A549 (cell line): ENCODE measurements around the gene CLEC20A. TPM values are rescaled to one million over a fixed set of nuclear protein-coding genes. Genes with fewer than 3 reads are reported as not detected.

Experiments
- ATAC-seq, 2 experiments: fragments of 200-7000 bp in 1 of 2; fragments of >200 bp in 1 of 2; cut with Nextera tagmentation in 1 of 2; cut with Tn5 transposase in 1 of 2; 3 replicates each; pipeline versions ENCODE4 v1.8.0 to v1.9.1; 2018 to 2020; ENCODE audit warnings: mild to moderate bottlenecking in 1 of 2, moderate library complexity in 1 of 2
- CTCF ChIA-PET: fragments of 300-600 bp; sonication (Branson Sonifier 250); formaldehyde crosslinking; extraction: SDS; loops from one replicate; lab custom pipeline; 2021; ENCODE audit warnings: antibody characterized with exemption, inconsistent platforms; lab: Yijun Ruan, JAX
- POLR2A ChIA-PET: fragments of 350-600 bp; formaldehyde crosslinking; extraction: SDS; loops from one replicate; lab custom pipeline; 2021; ENCODE audit warnings: antibody characterized with exemption, inconsistent platforms; lab: Yijun Ruan, JAX
- DNase-seq, 2 experiments: peaks; one replicate each; pipeline versions ENCODE4 v3.0.0 to v3.0.0-alpha.2; 2011 to 2016; ENCODE audit warnings: low read depth in 1 of 2, low spot score in 1 of 2
- FAIRE-seq: peaks from 2 replicates; lab custom pipeline; 2011; peaks lifted over from hg19 to GRCh38; lab: Jason Lieb, UNC
- H3K27ac ChIP-seq, 2 experiments: fragments of >200 bp; sonication (Bioruptor Twin); formaldehyde crosslinking; 3 replicates each; pipeline ENCODE4 v1.5.1; 2016 to 2017
- H3K4me1 ChIP-seq: fragments of >200 bp; sonication (Bioruptor Twin); formaldehyde crosslinking; 3 replicates; pipeline ENCODE4 v1.6.1; 2016
- H3K4me2 ChIP-seq: fragments of >200 bp; sonication (Bioruptor Twin); formaldehyde crosslinking; 3 replicates; pipeline ENCODE4 v1.6.1; 2016
- H3K4me3 ChIP-seq: fragments of >200 bp; sonication (Bioruptor Twin); formaldehyde crosslinking; 3 replicates; pipeline ENCODE4 v1.5.1; 2016
- H3K9me3 ChIP-seq: fragments of >200 bp; sonication (Bioruptor Twin); formaldehyde crosslinking; 3 replicates; pipeline ENCODE4 v1.6.1; 2016
- ATOH8 ChIP-seq: fragments of 250-450 bp; sonication (Bioruptor Pico); IDR thresholded peaks from 2 replicates; pipeline ENCODE4 v1.5.0; 2020; ENCODE audit warnings: low read depth, mild to moderate bottlenecking, moderate library complexity
- BCL3 ChIP-seq: fragments of >200 bp; sonication (Bioruptor Twin); formaldehyde crosslinking; IDR thresholded peaks from 3 replicates; pipeline ENCODE4 v1.6.1; 2016
- CTCF ChIP-seq: fragments of >200 bp; sonication (Bioruptor Twin); formaldehyde crosslinking; IDR thresholded peaks from 3 replicates; pipeline ENCODE4 v1.5.1; 2016
- EHF ChIP-seq: fragments of 250-450 bp; sonication (Bioruptor Pico); IDR thresholded peaks from 2 replicates; pipeline ENCODE4 v1.5.0; 2020; ENCODE audit warnings: mild to moderate bottlenecking
- HDAC2 ChIP-seq: fragments of 200-600 bp; sonication (generic); IDR thresholded peaks from 2 replicates; pipeline ENCODE4 v1.6.1; 2016
- HEYL ChIP-seq: fragments of 250-450 bp; sonication (Bioruptor Pico); IDR thresholded peaks from 2 replicates; pipeline ENCODE4 v1.8.0; 2021; ENCODE audit warnings: mild to moderate bottlenecking, moderate library complexity
- HOXB13 ChIP-seq: fragments of 250-450 bp; sonication (Bioruptor Pico); IDR thresholded peaks from 2 replicates; pipeline ENCODE4 v1.5.0; 2020; ENCODE audit warnings: low read depth, mild to moderate bottlenecking, moderate library complexity
- JUN ChIP-seq, 2 experiments: fragments of >200 bp; sonication (Bioruptor Twin); formaldehyde crosslinking; IDR thresholded peaks; 2 replicates in 1 of 2; 3 replicates in 1 of 2; pipeline ENCODE4 v1.6.1; 2016 to 2017
- NFE2L2 ChIP-seq: fragments of 150-350 bp; conservative IDR thresholded peaks from 2 replicates; pipeline ENCODE4 v1.6.1; 2014; ENCODE audit warnings: low read length
- NPAS2 ChIP-seq: fragments of 250-450 bp; sonication (Bioruptor Pico); IDR thresholded peaks from 2 replicates; pipeline ENCODE4 v1.8.0; 2022; ENCODE audit warnings: mild to moderate bottlenecking, moderate library complexity, borderline replicate concordance
- RAD21 ChIP-seq, 2 experiments: fragments of >200 bp in 1 of 2; sonication (Bioruptor Twin) in 1 of 2; formaldehyde crosslinking in 1 of 2; IDR thresholded peaks in 1 of 2; conservative IDR thresholded peaks in 1 of 2; 2 replicates in 1 of 2; 3 replicates in 1 of 2; pipeline ENCODE4 v1.6.1; 2012 to 2018; ENCODE audit warnings: inconsistent platforms in 1 of 2
- TFCP2L1 ChIP-seq: fragments of 250-450 bp; sonication (Bioruptor Pico); IDR thresholded peaks from 2 replicates; pipeline ENCODE4 v1.5.0; 2021; ENCODE audit warnings: mild to moderate bottlenecking
- USF2 ChIP-seq: fragments of 450-650 bp; IDR thresholded peaks from 2 replicates; pipeline ENCODE4 v1.6.1; 2014; ENCODE audit warnings: antibody characterized with exemption
- polyA plus RNA-seq, 4 experiments: library from polyadenylated mRNA; depleted of rRNA in 3 of 4; stranded (reverse); fragments of >200 nt; fragmentation: RNase III in 1 of 4; extraction: RNeasy Plus Mini Kit Qiagen cat#74134 plus additional on column Dnase treatment in 1 of 4; gene quantifications; 2 replicates in 3 of 4; 3 replicates in 1 of 4; pipeline ENCODE4 v1.2.3, GENCODE V29; 2011 to 2017
- TF ChIP-seq, protein P1 (sequence below): IDR thresholded peaks from 2 replicates; pipeline ENCODE4 v1.6.1; 2012
- TF ChIP-seq, protein P2 (sequence below): fragments of 250-450 bp; sonication (Bioruptor Pico); IDR thresholded peaks from 2 replicates; pipeline ENCODE4 v1.5.0; 2021; ENCODE audit warnings: mild to moderate bottlenecking, moderate library complexity, borderline replicate concordance

CLEC20A gene
- polyA plus RNA-seq, 2 of the 4 experiments (the other 2 are of a cell fraction) = not detected

DNA sequence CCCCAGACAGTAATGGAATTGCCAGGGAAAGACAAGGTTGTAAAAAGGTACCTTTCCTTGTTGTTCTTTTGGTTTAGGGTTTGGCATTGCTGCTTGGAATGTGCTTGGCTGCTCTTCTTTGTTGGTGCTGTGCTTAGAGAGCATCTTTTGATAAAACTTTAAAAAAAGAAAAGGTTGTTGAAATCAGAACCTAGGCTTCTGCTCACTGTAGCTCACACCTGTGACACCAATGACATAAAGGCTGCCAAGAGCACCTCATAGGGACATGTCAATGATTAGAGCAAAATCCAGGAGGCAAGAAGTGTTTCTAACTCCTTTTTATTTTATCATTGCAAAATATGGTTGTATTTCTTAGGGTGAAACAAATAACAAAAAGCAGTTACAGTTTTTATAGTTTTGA is 28.9 kb downstream of the CLEC20A start:
- H3K4me1 ChIP-seq = no peaks in the 10 kb centered on the region
- H3K4me3 ChIP-seq = no peak overlapping the region
- DNase-seq = no peak
- ATAC-seq = no peak
- ChIA-PET POLR2A (no interaction called here), CTCF (no interaction called here)
- H3K27ac ChIP-seq = no peak overlapping the region
- no peaks in the 10 kb centered on the region for H3K9me3 ChIP-seq
- no peak overlapping the region for H3K4me2 ChIP-seq
- TF ChIP-seq ATOH8 (CRISPR knock-in tag) = no peak
- TF ChIP-seq HEYL = no peak
- TF ChIP-seq HOXB13 = no peak
- TF ChIP-seq, protein P1, sequence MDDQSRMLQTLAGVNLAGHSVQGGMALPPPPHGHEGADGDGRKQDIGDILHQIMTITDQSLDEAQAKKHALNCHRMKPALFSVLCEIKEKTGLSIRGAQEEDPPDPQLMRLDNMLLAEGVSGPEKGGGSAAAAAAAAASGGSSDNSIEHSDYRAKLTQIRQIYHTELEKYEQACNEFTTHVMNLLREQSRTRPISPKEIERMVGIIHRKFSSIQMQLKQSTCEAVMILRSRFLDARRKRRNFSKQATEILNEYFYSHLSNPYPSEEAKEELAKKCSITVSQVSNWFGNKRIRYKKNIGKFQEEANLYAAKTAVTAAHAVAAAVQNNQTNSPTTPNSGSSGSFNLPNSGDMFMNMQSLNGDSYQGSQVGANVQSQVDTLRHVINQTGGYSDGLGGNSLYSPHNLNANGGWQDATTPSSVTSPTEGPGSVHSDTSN = no peak
- TF ChIP-seq NPAS2 (CRISPR knock-in tag) = no peak
- no peak for FAIRE-seq

- H3K27ac ChIP-seq = no peak overlapping the region
- no peak for TF ChIP-seq TFCP2L1 (CRISPR knock-in tag)
- no peak for TF ChIP-seq NFE2L2
- TF ChIP-seq, protein P2, sequence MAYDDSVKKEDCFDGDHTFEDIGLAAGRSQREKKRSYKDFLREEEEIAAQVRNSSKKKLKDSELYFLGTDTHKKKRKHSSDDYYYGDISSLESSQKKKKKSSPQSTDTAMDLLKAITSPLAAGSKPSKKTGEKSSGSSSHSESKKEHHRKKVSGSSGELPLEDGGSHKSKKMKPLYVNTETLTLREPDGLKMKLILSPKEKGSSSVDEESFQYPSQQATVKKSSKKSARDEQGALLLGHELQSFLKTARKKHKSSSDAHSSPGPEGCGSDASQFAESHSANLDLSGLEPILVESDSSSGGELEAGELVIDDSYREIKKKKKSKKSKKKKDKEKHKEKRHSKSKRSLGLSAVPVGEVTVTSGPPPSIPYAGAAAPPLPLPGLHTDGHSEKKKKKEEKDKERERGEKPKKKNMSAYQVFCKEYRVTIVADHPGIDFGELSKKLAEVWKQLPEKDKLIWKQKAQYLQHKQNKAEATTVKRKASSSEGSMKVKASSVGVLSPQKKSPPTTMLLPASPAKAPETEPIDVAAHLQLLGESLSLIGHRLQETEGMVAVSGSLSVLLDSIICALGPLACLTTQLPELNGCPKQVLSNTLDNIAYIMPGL (CRISPR knock-in tag) = no peak
- no peak for TF ChIP-seq HDAC2
- no peak for TF ChIP-seq CTCF
- no peak for TF ChIP-seq BCL3
- TF ChIP-seq RAD21 (conservative IDR thresholded peaks at IDR 0.05 in 1 of 2, IDR thresholded peaks at IDR 0.05 in 1 of 2) = no peak
- TF ChIP-seq, protein P1 = no peak
- TF ChIP-seq EHF = no peak
- FAIRE-seq = no peak
- H3K4me3 ChIP-seq = no peak overlapping the region
- CTCF ChIA-PET = interaction anchor here (0.8 kb wide), 1 partner anchor 166 kb away, joined by 3 read pairs; no protein-coding TSS in a partner anchor
- H3K9me3 ChIP-seq = no peaks in the 10 kb centered on the region
- H3K4me1 ChIP-seq = no peaks in the 10 kb centered on the region
- no peak for DNase-seq
- H3K4me2 ChIP-seq = no peak overlapping the region
- POLR2A ChIA-PET = no interaction called here
- no peak for ATAC-seq
Observed at GRCh38 chr1:178465011-178465410, 31.8 kb downstream of the CLEC20A start.

DNA sequence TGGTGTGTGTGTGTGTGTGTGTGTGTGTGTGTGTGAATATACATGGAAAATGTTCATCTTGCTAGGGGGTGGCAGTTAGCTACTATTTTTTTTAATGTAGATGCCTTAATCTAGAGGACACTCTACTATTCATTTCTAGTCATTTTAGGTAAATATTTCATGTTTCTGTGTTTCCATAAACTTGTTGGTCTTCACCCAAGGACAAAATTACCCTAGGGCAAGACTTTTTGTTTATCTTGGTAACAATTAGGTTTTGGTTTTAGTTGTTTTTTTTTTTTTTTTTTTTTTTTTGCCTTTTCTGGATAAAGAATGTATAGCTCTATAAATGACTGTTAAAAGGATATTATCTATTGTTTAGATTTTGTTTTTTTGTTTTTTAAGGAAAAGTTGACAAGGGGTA is 32.2 kb downstream of the CLEC20A start:
- no peaks in the 10 kb centered on the region for H3K4me1 ChIP-seq
- ATAC-seq (no peak), DNase-seq (no peak), FAIRE-seq (no peak)
- no peak overlapping the region for H3K4me3 ChIP-seq
- H3K27ac ChIP-seq = no peak overlapping the region
- no peaks in the 10 kb centered on the region for H3K9me3 ChIP-seq
- ChIA-PET CTCF (interaction anchor here (0.7 to 1.0 kb wide), 3 partner anchors 33 to 215 kb away, joined by 3 to 4 read pairs (median 3); no protein-coding TSS in a partner anchor), POLR2A (no interaction called here)
- no peak overlapping the region for H3K4me2 ChIP-seq
- TF ChIP-seq JUN (IDR thresholded peaks at IDR 0.05) = no peak
- no peak for TF ChIP-seq USF2
